Suprapubic skin (tissue), 4 donors: ENCODE data around the gene ZNF324B.

ENCODE experiments used
- EP300 ChIP-seq: sonication (generic); formaldehyde crosslinking; IDR thresholded peaks from one replicate; pipeline ENCODE4 v1.6.1; 2017; ENCODE audit warnings: antibody characterized with exemption
- POLR2A ChIP-seq, 2 donors: fragments of 450-650 bp; IDR thresholded peaks; one replicate each; pipeline ENCODE4 v1.6.1; 2017; ENCODE audit warnings: antibody characterized with exemption in 2 of 2, mild to moderate bottlenecking in 2 of 2, moderate library complexity in 2 of 2
- POLR2AphosphoS5 ChIP-seq, 3 donors: sonication (generic); formaldehyde crosslinking; IDR thresholded peaks; one replicate each; pipeline ENCODE4 v1.6.1; 2017; ENCODE audit warnings: antibody characterized with exemption in 3 of 3
- TF ChIP-seq, protein P1 (sequence below), 2 donors: fragments of 200-600 bp in 1 of 2; fragments of 450-650 bp in 1 of 2; sonication (generic) in 1 of 2; IDR thresholded peaks; one replicate each; pipeline ENCODE4 v1.5.1; 2016 to 2019; ENCODE audit warnings: antibody characterized with exemption in 2 of 2, mild to moderate bottlenecking in 1 of 2, moderate library complexity in 1 of 2

DNA sequence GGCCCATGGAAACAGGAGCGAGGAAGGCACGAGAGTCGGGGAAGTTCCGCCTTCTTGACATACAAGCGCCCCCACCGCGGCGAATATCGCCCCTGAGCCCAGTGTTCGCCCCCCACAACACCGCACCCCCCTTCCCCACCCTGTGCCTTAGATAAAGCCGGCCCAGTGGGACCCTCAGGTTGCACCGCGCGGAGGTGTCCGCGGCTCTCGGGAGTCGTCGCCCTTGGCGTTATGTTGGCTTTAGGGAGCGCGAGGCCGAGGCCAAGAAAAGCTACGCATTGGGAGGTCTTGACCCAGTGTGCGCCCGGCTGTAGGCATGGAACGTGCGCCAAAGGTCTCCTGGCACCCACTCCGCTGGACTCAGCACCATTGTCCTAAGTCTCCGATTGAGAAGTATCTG, 10.9 kb upstream of the ZNF324B start:
- TF ChIP-seq, protein P1, sequence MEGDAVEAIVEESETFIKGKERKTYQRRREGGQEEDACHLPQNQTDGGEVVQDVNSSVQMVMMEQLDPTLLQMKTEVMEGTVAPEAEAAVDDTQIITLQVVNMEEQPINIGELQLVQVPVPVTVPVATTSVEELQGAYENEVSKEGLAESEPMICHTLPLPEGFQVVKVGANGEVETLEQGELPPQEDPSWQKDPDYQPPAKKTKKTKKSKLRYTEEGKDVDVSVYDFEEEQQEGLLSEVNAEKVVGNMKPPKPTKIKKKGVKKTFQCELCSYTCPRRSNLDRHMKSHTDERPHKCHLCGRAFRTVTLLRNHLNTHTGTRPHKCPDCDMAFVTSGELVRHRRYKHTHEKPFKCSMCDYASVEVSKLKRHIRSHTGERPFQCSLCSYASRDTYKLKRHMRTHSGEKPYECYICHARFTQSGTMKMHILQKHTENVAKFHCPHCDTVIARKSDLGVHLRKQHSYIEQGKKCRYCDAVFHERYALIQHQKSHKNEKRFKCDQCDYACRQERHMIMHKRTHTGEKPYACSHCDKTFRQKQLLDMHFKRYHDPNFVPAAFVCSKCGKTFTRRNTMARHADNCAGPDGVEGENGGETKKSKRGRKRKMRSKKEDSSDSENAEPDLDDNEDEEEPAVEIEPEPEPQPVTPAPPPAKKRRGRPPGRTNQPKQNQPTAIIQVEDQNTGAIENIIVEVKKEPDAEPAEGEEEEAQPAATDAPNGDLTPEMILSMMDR (IDR thresholded peaks at IDR 0.05), result no peak
- TF ChIP-seq EP300 (no peak), POLR2AphosphoS5 (IDR thresholded peaks at IDR 0.05) (no peak), POLR2A (IDR thresholded peaks at IDR 0.05) (no peak)
